NT2/D1 (cell line): ENCODE data around the gene SLC7A6OS.

Experiments
- DNase-seq: peaks from one replicate; pipeline ENCODE4 v3.0.0-alpha.2; 2011; ENCODE audit warnings: low read depth, low spot score
- H3K27me3 ChIP-seq: 2 replicates; pipeline ENCODE4 v1.6.0; 2011; ENCODE audit warnings: mild to moderate bottlenecking; ENCODE audit not compliant: insufficient read length, insufficient read depth
- H3K36me3 ChIP-seq: 2 replicates; pipeline ENCODE4 v1.6.1; 2011; ENCODE audit warnings: mild to moderate bottlenecking, low read length, mixed read lengths; ENCODE audit not compliant: insufficient read depth, insufficient read length
- H3K4me1 ChIP-seq: 2 replicates; pipeline ENCODE4 v1.5.1; 2011; ENCODE audit not compliant: insufficient read depth, insufficient read length
- H3K4me3 ChIP-seq: 2 replicates; pipeline ENCODE4 v1.5.1; 2011; ENCODE audit warnings: low read depth; ENCODE audit not compliant: insufficient read length
- H3K9ac ChIP-seq: 2 replicates; pipeline ENCODE4 v1.6.0; 2011; ENCODE audit warnings: low read depth; ENCODE audit not compliant: insufficient read length
- H3K9me3 ChIP-seq: 2 replicates; pipeline ENCODE4 v1.5.1; 2011; ENCODE audit warnings: mild to moderate bottlenecking, low read length; ENCODE audit not compliant: insufficient read depth
- SUZ12 ChIP-seq: IDR thresholded peaks from 2 replicates; pipeline ENCODE4 v1.6.1; 2011; ENCODE audit not compliant: insufficient read length, insufficient read depth; ENCODE audit errors: extremely low read depth
- YY1 ChIP-seq: IDR thresholded peaks from 2 replicates; pipeline ENCODE4 v1.6.1; 2011; ENCODE audit not compliant: insufficient read length, insufficient read depth
- ZNF274 ChIP-seq: IDR thresholded peaks from 2 replicates; pipeline ENCODE4 v1.6.1; 2011; ENCODE audit warnings: mild to moderate bottlenecking, low read depth, low read length

SLC7A6OS gene

DNA sequence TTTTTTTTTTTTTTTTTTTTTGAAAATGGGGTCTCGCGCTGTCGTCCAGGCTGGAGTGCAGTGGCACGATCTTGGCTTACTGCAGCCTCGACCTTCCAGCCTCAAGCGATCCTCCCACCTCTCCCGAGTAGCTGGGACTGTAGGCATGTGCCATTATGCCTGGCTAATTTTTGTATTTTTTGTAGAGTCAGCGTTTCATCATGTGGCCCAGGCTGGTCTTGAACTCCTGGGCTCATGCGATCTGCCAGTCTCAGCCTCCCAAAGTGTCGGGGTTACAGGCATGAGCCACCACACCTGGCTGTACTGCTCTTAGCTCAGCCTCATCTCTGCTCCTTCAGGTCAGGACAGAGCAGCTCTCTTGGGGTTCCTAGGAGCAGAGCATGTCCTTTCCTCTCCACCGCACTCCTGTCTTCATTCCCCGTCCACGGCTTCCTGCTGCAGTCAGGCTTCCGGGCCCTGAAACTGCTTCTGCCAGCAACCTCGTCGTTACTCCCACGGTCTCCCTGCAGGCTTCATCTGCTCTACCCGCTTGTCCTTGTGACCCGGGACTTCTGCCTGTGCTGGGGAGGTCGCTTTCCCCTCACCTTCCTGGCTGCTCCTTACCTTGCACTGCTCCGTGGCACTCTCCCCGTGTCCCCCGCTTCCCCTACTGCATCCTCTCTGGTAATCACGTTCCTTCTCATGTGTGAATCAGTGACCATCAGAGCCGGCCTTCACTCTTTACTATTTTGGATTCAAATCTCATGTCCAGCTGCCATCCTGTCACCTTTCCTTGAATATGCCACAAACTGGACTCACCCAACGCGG, 38.1 kb upstream of the SLC7A6OS start:
- no peak overlapping the region for H3K9ac ChIP-seq

DNA sequence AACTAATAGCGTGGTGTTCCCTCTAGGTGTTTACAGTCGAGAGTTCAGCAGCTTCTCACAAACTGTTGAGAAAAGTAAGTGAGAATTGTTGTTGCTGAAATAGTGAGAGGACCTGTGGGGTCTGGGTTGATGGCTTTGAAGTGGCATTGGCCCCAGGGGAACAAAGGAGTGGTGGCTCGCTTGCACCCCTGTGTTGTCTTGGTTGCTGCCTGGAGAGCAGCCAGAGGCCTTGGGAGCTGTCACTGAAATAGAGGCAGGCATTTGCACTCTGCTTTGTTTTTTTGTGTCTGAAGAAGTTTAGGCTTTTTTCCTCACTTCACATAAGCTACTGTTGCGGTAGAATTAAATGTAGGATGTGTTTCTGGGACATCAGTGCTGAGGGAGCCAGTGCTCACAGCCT, 36.9 kb upstream of the SLC7A6OS start:
- Histone ChIP-seq H3K4me1 (peaks cover 5% of the 10 kb centered on the region), H3K9me3 (no peaks in the 10 kb centered on the region), H3K27me3 (no peaks in the 10 kb centered on the region), H3K36me3 (peaks cover 91% of the 10 kb centered on the region), H3K9ac (no peak overlapping the region), H3K4me3 (no peak overlapping the region)
- TF ChIP-seq SUZ12 (no peak), ZNF274 (no peak), YY1 (no peak)
- no peak for DNase-seq

More for the DNA sequence above, 38.1 kb upstream of the SLC7A6OS start:
- Histone ChIP-seq H3K36me3 (peaks cover 93% of the 10 kb centered on the region), H3K9me3 (no peaks in the 10 kb centered on the region), H3K27me3 (no peaks in the 10 kb centered on the region), H3K4me1 (peaks cover 4% of the 10 kb centered on the region), H3K4me3 (no peak overlapping the region)
- no peak for DNase-seq
- no peak for TF ChIP-seq YY1
- no peak for TF ChIP-seq SUZ12
- TF ChIP-seq ZNF274, result no peak

DNA sequence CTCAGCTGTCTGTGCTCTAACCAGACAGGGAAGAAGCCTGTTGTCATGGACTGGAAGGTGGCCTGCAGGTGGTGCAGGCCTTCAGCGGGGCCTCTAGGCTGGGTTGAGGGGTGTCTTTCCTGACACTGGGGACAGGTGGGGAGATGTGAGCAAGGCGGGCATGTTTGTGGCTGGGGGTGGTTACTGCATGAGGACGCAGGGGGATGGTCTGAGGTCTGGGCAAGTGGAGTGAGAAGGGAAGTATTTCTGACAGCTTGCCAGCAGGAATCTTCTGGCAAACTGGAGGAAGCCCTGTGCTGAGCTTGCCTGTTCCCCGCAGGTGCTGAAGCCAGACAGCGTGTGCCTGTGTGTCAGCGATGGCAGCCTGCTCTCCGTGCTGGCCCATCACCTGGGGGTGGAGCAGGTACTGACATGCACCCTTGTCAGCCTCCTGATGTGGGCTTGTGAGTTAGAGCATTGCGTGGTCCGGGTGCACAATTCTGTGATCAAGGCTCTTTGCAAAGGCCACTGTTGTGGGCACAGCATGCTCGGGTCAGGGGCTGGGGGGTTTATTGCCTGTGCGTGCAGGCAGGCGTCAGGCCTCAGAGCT, 36.2 kb upstream of the SLC7A6OS start:
- no peak for DNase-seq
- H3K4me1 ChIP-seq, result peaks cover 9% of the 10 kb centered on the region
- H3K27me3 ChIP-seq, result no peaks in the 10 kb centered on the region
- TF ChIP-seq YY1, result no peak
- no peak for TF ChIP-seq ZNF274
- TF ChIP-seq SUZ12, result no peak
- H3K9ac ChIP-seq, result no peak overlapping the region
- H3K36me3 ChIP-seq, result peaks cover 90% of the 10 kb centered on the region
- no peaks in the 10 kb centered on the region for H3K9me3 ChIP-seq
- H3K4me3 ChIP-seq, result no peak overlapping the region

- H3K4me1 ChIP-seq, result peaks cover 9% of the 10 kb centered on the region
- H3K9me3 ChIP-seq, result no peaks in the 10 kb centered on the region
- H3K27me3 ChIP-seq, result no peaks in the 10 kb centered on the region
- no peak for DNase-seq
- peaks cover 87% of the 10 kb centered on the region for H3K36me3 ChIP-seq
- no peak overlapping the region for H3K9ac ChIP-seq
- no peak overlapping the region for H3K4me3 ChIP-seq
- no peak for TF ChIP-seq YY1
- TF ChIP-seq SUZ12, result no peak
- no peak for TF ChIP-seq ZNF274
Measured at GRCh38 chr16:68345958-68346635, 35.4 kb upstream of the SLC7A6OS start.

- Histone ChIP-seq H3K27me3 (no peaks in the 10 kb centered on the region), H3K4me3 (no peak overlapping the region), H3K9me3 (no peaks in the 10 kb centered on the region), H3K36me3 (peaks cover 87% of the 10 kb centered on the region), H3K9ac (no peak overlapping the region), H3K4me1 (peaks cover 9% of the 10 kb centered on the region)
- DNase-seq, result no peak
- TF ChIP-seq YY1 (no peak), ZNF274 (no peak), SUZ12 (no peak)
Measured at GRCh38 chr16:68345351-68345810, 34.6 kb upstream of the SLC7A6OS start.

- no peak overlapping the region for H3K4me3 ChIP-seq
- H3K9ac ChIP-seq, result no peak overlapping the region
- peaks cover 9% of the 10 kb centered on the region for H3K4me1 ChIP-seq
- H3K9me3 ChIP-seq, result no peaks in the 10 kb centered on the region
- H3K36me3 ChIP-seq, result peaks cover 87% of the 10 kb centered on the region
- H3K27me3 ChIP-seq, result no peaks in the 10 kb centered on the region
- no peak for DNase-seq
- no peak for TF ChIP-seq ZNF274
- no peak for TF ChIP-seq SUZ12
- no peak for TF ChIP-seq YY1
Measured at GRCh38 chr16:68344252-68344651, 33.5 kb upstream of the SLC7A6OS start.

DNA sequence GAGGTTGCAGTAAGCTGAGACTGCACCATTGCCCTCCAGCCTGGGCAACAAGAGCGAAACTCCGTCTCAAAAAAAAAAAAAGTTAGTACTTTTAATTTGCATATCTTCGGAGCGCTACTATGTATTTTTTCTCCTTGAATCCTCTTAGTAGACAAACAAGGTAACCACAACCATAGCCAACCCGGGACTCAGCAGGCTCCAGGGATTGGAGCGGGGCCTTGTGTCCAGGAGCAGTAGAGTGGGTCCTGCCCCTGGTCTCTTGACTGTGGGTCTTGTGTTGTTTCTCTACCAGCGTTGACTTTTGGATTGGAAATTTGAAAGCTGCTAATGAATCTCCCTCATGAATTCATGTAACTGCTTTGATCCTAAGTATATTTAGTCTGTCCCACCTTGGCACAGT, 32.4 kb upstream of the SLC7A6OS start:
- no peak overlapping the region for H3K4me3 ChIP-seq
- H3K4me1 ChIP-seq, result peaks cover 9% of the 10 kb centered on the region
- H3K9me3 ChIP-seq, result no peaks in the 10 kb centered on the region
- peaks cover 88% of the 10 kb centered on the region for H3K36me3 ChIP-seq
- no peak for TF ChIP-seq ZNF274
- no peak for TF ChIP-seq YY1
- no peak for DNase-seq
- no peaks in the 10 kb centered on the region for H3K27me3 ChIP-seq
- no peak overlapping the region for H3K9ac ChIP-seq
